Renal pelvis (tissue), 3 donors: ENCODE data around the gene BSG. TPM values are rescaled to one million over a fixed set of nuclear protein-coding genes. Genes with fewer than 3 reads are reported as not detected.

Experiments used
- polyA plus RNA-seq, 3 donors: library from polyadenylated mRNA; unstranded; fragments of 120-200 nt; gene quantifications; one replicate each; pipeline ENCODE4 v1.2.1, GENCODE V29; 2013; ENCODE audit not compliant: insufficient read length in 3 of 3

Gene BSG
- polyA plus RNA-seq, 3 donors = 474 to 595 (median 592) TPM

Other genes with a start within 250 kb of the BSG start
- gene MIER2, start 227.8 kb upstream of the BSG start, polyA plus RNA-seq = 10 to 100 TPM; 24.5 to 37.3 (median 32.4) TPM
- 1 to 10 TPM; 2.0 to 4.4 (median 4.0) TPM for gene C2CD4C, start 163.4 kb upstream of the BSG start, polyA plus RNA-seq
- 10 to 100 TPM; 30.2 to 57.5 (median 36.2) TPM for gene SHC2, start 111.6 kb upstream of the BSG start, polyA plus RNA-seq
- gene MADCAM1, start 76.1 kb upstream of the BSG start, polyA plus RNA-seq = 1 to 10 TPM; 5.3 to 7.0 (median 5.7) TPM
- gene TPGS1, start 65.1 kb upstream of the BSG start, polyA plus RNA-seq = 10 to 100 TPM; 10.6 to 19.5 (median 14.0) TPM
- 10 to 100 TPM; 57.2 to 81.2 (median 68.3) TPM for gene CDC34, start 40.8 kb upstream of the BSG start, polyA plus RNA-seq
- gene GZMM, start 28.5 kb upstream of the BSG start, polyA plus RNA-seq = under 1 TPM; 0.14 to 0.49 (median 0.36) TPM
- under 1 TPM; 0.27 to 0.48 (median 0.30) TPM for gene HCN2, start 17.3 kb downstream of the BSG start, polyA plus RNA-seq
- 10 to 100 TPM; 64.7 to 78.3 (median 70.9) TPM for gene POLRMT, start 60.9 kb downstream of the BSG start, polyA plus RNA-seq
- gene FGF22, start 67.3 kb downstream of the BSG start, polyA plus RNA-seq = 1 to 10 TPM in 1 of 3 donors, under 1 TPM in 2; 0.83 to 1.1 (median 0.91) TPM
- gene RNF126, start 90.6 kb downstream of the BSG start, polyA plus RNA-seq = 10 to 100 TPM; 33.8 to 35.9 (median 35.8) TPM
- 10 to 100 TPM; 21.7 to 24.4 (median 23.3) TPM for gene FSTL3, start 103.8 kb downstream of the BSG start, polyA plus RNA-seq
- under 1 TPM in 2 of 3 donors, not detected in 1; 0.33 to 0.51 TPM for gene PRSS57, start 122.9 kb downstream of the BSG start, polyA plus RNA-seq
- gene PALM, start 136.3 kb downstream of the BSG start, polyA plus RNA-seq = 100 to 1,000 TPM in 2 of 3 donors, 10 to 100 TPM in 1; 89.8 to 119 (median 113) TPM
- gene MISP, start 178.5 kb downstream of the BSG start, polyA plus RNA-seq = 10 to 100 TPM in 1 of 3 donors, 1 to 10 TPM in 2; 7.1 to 11.2 (median 7.5) TPM
- gene PTBP1, start 224.9 kb downstream of the BSG start, polyA plus RNA-seq = 100 to 1,000 TPM; 400 to 450 (median 417) TPM
- gene PLPPR3, start 249.4 kb downstream of the BSG start, polyA plus RNA-seq = 10 to 100 TPM; 11.2 to 25.9 (median 17.1) TPM